GM12875 (cell line): ENCODE data around the gene HCRTR1.

Experiments
- H3K4me3 ChIP-seq: one replicate; pipeline ENCODE4 v1.5.1; 2011; ENCODE audit warnings: low read depth, low read length, control low read depth
- TF ChIP-seq, protein P1 (sequence below): IDR thresholded peaks from 2 replicates; pipeline ENCODE4 v1.5.1; 2011; ENCODE audit warnings: low read depth, mild to moderate bottlenecking, control low read depth, inconsistent platforms, low read length, moderate library complexity, borderline replicate concordance; ENCODE audit not compliant: insufficient read depth

The HCRTR1 gene

DNA sequence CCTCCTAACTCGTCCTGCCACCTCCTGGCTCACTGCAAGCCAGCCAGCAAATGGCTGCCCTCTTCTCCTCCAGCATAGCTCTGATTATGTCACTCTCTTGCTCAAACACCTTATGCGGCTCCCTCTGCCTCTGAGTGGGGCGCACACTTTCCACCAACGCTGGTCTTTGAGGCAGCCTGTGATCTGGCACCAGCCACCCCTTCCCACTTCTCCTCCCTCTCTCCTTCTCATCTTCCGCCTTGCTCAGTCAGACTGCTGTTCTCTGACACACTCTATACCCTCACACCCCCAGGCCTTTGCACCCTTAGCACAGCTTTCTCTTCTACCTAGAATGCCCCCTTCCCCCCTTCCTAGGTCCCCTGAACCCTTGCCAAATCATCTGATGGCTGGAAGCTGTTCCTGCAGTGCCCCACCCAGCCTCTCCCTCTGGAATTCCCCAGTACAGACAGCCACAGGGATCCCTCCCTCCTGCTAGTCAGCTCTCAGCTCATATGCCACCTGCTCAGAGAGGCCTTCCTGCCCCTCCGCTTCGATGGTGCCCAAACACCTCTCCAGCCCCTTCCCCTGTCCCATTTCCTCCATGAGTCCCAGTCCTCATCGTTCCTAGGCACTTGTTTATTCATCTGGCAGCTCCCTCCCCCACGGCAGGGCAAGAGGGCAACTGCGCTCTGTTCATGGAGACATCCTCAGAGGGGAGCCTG is 48.9 kb downstream of the HCRTR1 start:
- no peak overlapping the region for H3K4me3 ChIP-seq
- TF ChIP-seq, protein P1, sequence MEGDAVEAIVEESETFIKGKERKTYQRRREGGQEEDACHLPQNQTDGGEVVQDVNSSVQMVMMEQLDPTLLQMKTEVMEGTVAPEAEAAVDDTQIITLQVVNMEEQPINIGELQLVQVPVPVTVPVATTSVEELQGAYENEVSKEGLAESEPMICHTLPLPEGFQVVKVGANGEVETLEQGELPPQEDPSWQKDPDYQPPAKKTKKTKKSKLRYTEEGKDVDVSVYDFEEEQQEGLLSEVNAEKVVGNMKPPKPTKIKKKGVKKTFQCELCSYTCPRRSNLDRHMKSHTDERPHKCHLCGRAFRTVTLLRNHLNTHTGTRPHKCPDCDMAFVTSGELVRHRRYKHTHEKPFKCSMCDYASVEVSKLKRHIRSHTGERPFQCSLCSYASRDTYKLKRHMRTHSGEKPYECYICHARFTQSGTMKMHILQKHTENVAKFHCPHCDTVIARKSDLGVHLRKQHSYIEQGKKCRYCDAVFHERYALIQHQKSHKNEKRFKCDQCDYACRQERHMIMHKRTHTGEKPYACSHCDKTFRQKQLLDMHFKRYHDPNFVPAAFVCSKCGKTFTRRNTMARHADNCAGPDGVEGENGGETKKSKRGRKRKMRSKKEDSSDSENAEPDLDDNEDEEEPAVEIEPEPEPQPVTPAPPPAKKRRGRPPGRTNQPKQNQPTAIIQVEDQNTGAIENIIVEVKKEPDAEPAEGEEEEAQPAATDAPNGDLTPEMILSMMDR: no peak

DNA sequence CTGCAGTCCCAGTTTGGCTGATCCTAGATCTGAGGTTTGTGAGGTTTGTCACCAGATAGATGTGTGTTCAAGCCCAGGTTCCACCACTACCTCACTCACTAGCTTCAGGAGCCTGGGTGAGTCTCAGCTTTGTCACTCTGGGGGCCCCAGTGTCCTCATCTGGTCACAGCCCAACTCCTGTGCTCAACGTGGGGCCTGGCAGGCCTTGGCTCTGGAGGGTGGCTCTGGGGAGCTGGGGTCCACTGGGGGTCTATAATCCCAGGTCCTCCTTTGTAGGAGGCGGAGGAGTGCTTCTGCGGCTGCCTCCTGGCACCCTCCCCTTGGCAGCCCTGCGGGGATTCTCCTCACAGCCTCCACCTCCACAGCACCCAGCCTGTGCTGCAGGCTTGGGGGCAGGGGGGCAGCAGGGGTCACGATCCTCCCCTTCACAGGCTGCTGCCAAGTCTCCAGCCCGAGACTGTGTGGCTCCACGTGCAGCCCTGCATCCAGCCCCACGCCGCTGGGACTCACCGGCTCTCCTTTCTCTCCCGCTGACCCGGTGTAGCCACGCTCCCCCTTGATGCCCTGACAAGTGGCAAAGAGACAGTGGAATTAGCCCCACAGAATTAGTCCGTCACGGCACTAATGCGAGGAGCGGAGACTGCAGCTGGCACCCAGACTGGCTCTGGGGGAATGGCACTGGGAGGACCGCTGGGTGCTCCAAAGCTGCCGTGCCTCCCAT is 49.7 kb downstream of the HCRTR1 start:
- TF ChIP-seq, protein P1: no peak
- no peak overlapping the region for H3K4me3 ChIP-seq

DNA sequence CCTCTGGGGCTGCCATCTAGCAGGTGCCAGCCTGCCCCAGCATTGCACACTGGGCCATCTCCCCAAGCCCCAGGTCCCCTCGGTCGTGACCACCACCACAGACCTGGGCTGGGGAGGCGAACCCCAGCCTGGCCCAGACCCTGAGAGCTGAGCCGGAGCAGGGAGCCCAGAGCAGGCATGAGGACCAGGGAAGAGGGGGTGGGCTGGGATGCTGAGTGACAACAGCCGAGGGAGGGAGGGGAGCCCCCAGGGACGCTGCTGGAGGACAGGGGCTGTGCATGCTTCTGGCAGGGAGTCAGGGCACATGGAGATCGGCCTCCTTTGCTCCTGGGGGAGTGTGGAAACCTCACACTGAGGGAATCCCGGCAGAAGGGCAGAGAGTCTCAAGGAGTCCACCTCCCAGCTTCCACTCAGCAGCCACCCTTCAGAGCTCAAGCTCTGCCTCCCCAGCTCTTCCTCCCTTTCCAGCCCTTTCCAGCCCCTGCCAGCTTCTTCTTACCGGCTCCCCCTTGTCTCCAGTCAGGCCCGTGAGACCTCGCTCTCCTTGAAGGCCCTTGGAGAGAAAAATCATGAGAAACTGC is 50.9 kb downstream of the HCRTR1 start:
- no peak overlapping the region for H3K4me3 ChIP-seq
- TF ChIP-seq, protein P1: no peak

DNA sequence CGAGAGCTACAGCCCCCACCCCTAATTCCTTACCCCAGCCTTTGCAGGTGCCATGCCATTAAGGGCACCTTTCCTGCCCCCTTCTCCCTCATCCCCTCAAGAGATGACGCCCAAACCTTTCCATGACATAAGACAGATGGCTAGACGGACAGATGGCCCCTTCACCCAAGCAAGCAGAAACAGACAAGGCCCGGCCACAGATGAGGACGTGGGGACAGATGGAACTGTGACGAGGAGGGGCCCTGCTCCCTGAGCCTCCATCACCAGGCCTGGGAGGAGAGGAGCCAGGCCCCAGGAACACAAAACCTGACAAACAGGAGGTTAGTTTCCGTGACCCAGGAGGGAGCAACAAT is 51.9 kb downstream of the HCRTR1 start:
- no peak overlapping the region for H3K4me3 ChIP-seq

DNA sequence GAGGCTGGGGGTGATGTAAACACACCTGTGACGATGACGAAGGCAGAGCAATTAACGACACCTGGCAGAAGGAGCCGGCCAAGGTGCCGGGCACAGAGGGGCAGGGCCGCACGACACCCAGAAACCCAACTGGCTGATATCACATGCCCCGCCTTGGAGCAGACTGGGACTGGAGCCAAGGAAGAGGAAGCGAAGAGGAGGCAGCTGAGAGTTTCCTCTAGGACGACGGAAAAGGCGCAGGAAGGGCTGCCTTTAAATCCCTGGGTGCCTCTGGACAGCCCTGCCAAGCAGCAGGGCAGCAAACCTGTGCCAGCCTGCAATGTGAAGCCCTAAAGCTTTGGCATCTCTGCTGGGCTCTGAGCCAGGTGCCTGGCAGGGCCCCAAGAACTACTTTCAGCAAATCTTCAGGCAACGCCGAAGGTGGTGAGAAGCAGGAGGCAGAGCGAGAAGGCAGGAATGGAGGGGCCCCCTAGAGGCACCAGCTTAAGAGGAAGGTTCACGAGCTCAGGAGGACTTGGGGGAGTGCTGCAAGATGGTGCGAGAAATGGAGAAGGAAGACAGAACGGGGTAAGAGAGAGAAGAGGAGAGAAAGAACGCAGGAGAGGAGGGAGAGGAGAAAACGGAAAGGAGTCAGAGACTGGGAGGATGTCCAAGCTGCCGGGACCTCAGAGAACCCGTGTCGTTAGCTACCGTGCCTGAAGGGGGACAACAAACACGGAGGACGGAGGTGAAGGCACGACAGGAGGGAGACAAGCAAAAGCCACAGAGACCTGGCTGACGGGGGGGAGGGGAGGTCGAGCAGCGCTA is 52.5 kb downstream of the HCRTR1 start:
- no peak overlapping the region for H3K4me3 ChIP-seq
- TF ChIP-seq, protein P1: no peak

More for the DNA sequence above, 51.9 kb downstream of the HCRTR1 start:
- TF ChIP-seq, protein P1: no peak

DNA sequence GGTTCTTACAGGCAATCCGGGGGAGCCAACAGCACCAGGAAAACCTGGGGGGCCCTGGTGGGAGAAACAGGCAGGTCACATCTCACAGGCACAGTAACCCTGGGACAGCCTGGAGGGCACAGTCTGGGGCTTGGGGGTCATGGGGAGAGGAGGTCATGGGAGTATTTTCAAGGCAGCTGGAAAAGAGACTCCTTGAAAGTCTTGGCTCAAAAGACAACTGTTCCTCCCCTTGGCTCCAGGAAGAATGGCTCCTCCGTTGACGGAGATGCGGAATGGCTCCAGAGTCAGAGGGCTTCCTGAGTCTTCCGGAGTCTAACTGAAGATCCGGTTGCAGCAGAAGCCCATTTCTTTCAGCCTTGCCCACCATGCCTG is 53.1 kb downstream of the HCRTR1 start:
- no peak overlapping the region for H3K4me3 ChIP-seq
- TF ChIP-seq, protein P1: no peak
